ENCODE measurements around the gene ZNF446. TPM values are rescaled to one million over a fixed set of nuclear protein-coding genes. Genes with fewer than 3 reads are reported as not detected.
A peak's percentile ranks its signal among the peaks of the same experiment; 100 is the strongest.

ZNF446 gene
- total and polyA plus RNA-seq, 10 of the 15 experiments (the other 5 are each of a cell fraction or from before 2014, with no cell fraction given), result 0.14 to 6.9 (median 4.1) TPM

GRCh38 chr19:58466760-58467589 lies 9.2 kb upstream of the ZNF446 start, which contains the start of gene ZNF324 (continued):
- TF ChIP-seq EGR1 (IDR thresholded peaks at IDR 0.05; ENCODE audit: borderline replicate concordance in 1 of 2, low read depth in 2 of 2, low read length in 2 of 2) (peak in 1 of 2 experiments; percentile 57; a peak in 1 of 3 replicates), FOS (IDR thresholded peaks at IDR 0.05; ENCODE audit: borderline replicate concordance, extremely low read depth, insufficient read length) (no peak), IRF3 (IDR thresholded peaks at IDR 0.05) (peak; percentile 57; the same call in 1 of the 2 replicates), LARP7 (IDR thresholded peaks at IDR 0.05) (peak; percentile 48; the same call in 1 of the 2 replicates), ZBTB33 (IDR thresholded peaks at IDR 0.05) (no peak), ZZZ3 (IDR thresholded peaks at IDR 0.05; ENCODE audit: control insufficient read depth, insufficient read length, low read depth) (no peak), ZNF384 (IDR thresholded peaks at IDR 0.05; ENCODE audit: borderline replicate concordance, low read depth, low read length) (no peak; the same call in 1 of the 2 replicates), PML (IDR thresholded peaks at IDR 0.05; ENCODE audit: low read length) (peak; percentile 44; the same call in 1 of the 2 replicates), PRDM15 (CRISPR knock-in tag; IDR thresholded peaks at IDR 0.05) (no peak), USF2 (IDR thresholded peaks at IDR 0.05; ENCODE audit: borderline replicate concordance, low read depth, low read length) (peak; percentile 90), TAF1 (IDR thresholded peaks at IDR 0.05; ENCODE audit: borderline replicate concordance, low read depth, low read length) (peak; percentile 38; the same call in 1 of the 2 replicates), SPI1 (IDR thresholded peaks at IDR 0.05; ENCODE audit: borderline replicate concordance, insufficient read depth, low read depth, low read length) (no peak), SRF (IDR thresholded peaks at IDR 0.05; ENCODE audit: low read depth in 2 of 2, low read length in 2 of 2) (no peak), CBX3 (IDR thresholded peaks at IDR 0.05; ENCODE audit: borderline replicate concordance, low read depth) (no peak), FOXK2 (IDR thresholded peaks at IDR 0.05) (peak; percentile 58; the same call in 1 of the 2 replicates), ASH2L (IDR thresholded peaks at IDR 0.05; ENCODE audit: borderline replicate concordance, low read depth) (no peak), E2F8 (IDR thresholded peaks at IDR 0.05; ENCODE audit: low read depth, partially characterized antibody) (no peak), WRNIP1 (IDR thresholded peaks at IDR 0.05; ENCODE audit: borderline replicate concordance, low read depth, low read length) (no peak)
